NCI-H748 (cell line): ENCODE data around the gene ITGB3.

ENCODE experiments used
- DNase-seq: peaks from one replicate; lab custom pipeline; 2025; ENCODE audit not compliant: unreplicated experiment; lab: John Stamatoyannopoulos, UW

The ITGB3 gene

GRCh38 chr17:47274319-47275069 is 20.9 kb downstream of the ITGB3 start:
- no peak for DNase-seq

- DNase-seq = no peak
Observed at GRCh38 chr17:47275245-47275984, 21.8 kb downstream of the ITGB3 start.

GRCh38 chr17:47276444-47276843 is 22.8 kb downstream of the ITGB3 start:
- DNase-seq = no peak

- peak; percentile 82 for DNase-seq
Observed at GRCh38 chr17:47276868-47277267, 23.2 kb downstream of the ITGB3 start.

- DNase-seq = no peak
Observed at GRCh38 chr17:47277921-47278320, 24.3 kb downstream of the ITGB3 start.

- DNase-seq = no peak
Observed at GRCh38 chr17:47278561-47278960, 24.9 kb downstream of the ITGB3 start.

- DNase-seq = no peak
Observed at GRCh38 chr17:47279062-47279801, 25.6 kb downstream of the ITGB3 start.

GRCh38 chr17:47280072-47280811 is 26.6 kb downstream of the ITGB3 start:
- no peak for DNase-seq

GRCh38 chr17:47281216-47281615 is 27.6 kb downstream of the ITGB3 start:
- no peak for DNase-seq

- DNase-seq = no peak
Observed at GRCh38 chr17:47285003-47285402, 31.4 kb downstream of the ITGB3 start.

GRCh38 chr17:47286198-47286914 is 32.7 kb downstream of the ITGB3 start:
- DNase-seq = no peak

- DNase-seq = no peak
Observed at GRCh38 chr17:47287068-47287467, 33.4 kb downstream of the ITGB3 start.

GRCh38 chr17:47287639-47288038 is 34.0 kb downstream of the ITGB3 start:
- DNase-seq = no peak

GRCh38 chr17:47288531-47289116 is 35.0 kb downstream of the ITGB3 start:
- no peak for DNase-seq

GRCh38 chr17:47289302-47289701 is 35.7 kb downstream of the ITGB3 start:
- DNase-seq = no peak

- no peak for DNase-seq
Observed at GRCh38 chr17:47290870-47291241, 37.2 kb downstream of the ITGB3 start.

GRCh38 chr17:47291242-47291873 is 37.7 kb downstream of the ITGB3 start:
- no peak for DNase-seq

- no peak for DNase-seq
Observed at GRCh38 chr17:47292206-47292605, 38.6 kb downstream of the ITGB3 start.

- no peak for DNase-seq
Observed at GRCh38 chr17:47295037-47295873, 41.6 kb downstream of the ITGB3 start.
